Hepatocyte (in vitro differentiated cells): ENCODE data around the gene FREM1.

Experiments used
- EZH2 ChIP-seq: fragments of 200-600 bp; sonication (generic); IDR thresholded peaks from 2 replicates; pipeline ENCODE4 v1.6.1; 2016; ENCODE audit warnings: antibody characterized with exemption, mild to moderate bottlenecking, borderline replicate concordance
- TF ChIP-seq, protein P1 (sequence below): fragments of 200-600 bp; sonication (generic); IDR thresholded peaks from 2 replicates; pipeline ENCODE4 v1.5.1; 2016; ENCODE audit warnings: antibody characterized with exemption, mild to moderate bottlenecking; ENCODE audit not compliant: poor library complexity

DNA sequence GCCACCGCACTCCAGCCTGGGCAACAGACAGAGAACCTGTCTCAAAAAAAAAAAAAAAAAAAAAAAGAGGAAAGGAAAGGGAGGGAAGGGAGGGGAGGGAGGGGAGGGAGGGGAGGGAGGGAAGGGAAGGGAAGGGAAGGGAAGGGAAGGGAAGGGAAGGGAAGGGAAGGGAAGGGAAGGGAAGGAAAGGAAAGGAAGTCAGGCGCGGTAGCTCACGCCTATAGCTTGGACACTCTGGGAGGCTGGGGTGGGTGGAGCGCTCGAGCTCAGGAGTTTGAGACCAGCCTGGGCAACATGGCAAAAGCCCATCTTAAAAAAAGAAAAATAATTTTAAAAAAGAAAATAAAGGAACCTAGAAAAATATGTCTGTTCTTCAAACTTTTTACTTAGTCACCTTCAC lies 131.7 kb downstream of the FREM1 start:
- TF ChIP-seq, protein P1, sequence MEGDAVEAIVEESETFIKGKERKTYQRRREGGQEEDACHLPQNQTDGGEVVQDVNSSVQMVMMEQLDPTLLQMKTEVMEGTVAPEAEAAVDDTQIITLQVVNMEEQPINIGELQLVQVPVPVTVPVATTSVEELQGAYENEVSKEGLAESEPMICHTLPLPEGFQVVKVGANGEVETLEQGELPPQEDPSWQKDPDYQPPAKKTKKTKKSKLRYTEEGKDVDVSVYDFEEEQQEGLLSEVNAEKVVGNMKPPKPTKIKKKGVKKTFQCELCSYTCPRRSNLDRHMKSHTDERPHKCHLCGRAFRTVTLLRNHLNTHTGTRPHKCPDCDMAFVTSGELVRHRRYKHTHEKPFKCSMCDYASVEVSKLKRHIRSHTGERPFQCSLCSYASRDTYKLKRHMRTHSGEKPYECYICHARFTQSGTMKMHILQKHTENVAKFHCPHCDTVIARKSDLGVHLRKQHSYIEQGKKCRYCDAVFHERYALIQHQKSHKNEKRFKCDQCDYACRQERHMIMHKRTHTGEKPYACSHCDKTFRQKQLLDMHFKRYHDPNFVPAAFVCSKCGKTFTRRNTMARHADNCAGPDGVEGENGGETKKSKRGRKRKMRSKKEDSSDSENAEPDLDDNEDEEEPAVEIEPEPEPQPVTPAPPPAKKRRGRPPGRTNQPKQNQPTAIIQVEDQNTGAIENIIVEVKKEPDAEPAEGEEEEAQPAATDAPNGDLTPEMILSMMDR, result no peak
- no peak for TF ChIP-seq EZH2
